ENCODE results near the gene RNU2-63P.
"Not testable (repeated sequence)": the region's sequence is repeated elsewhere in the genome, so short reads cannot be mapped to it uniquely, and the experiment has no call there.

Gene RNU2-63P

GRCh38 chr2:88051792-88052191 is 35.4 kb upstream of the RNU2-63P start:
- H3K9me3 ChIP-seq (ENCODE audit: low read length) = no peaks in the 10 kb centered on the region
- no peaks in the 10 kb centered on the region for H3K36me3 ChIP-seq (ENCODE audit: insufficient read depth, low read length)
- H3K4me1 ChIP-seq (ENCODE audit: insufficient read depth, low read length) = peaks cover 22% of the 10 kb centered on the region
- H3K27me3 ChIP-seq (ENCODE audit: control insufficient read depth in 1 of 2, insufficient read depth in 2 of 2, low read length in 2 of 2) = no peaks in the 10 kb centered on the region
- no peak overlapping the region for H3K27ac ChIP-seq (ENCODE audit: low read depth, low read length)
- H3K9ac ChIP-seq (ENCODE audit: low read length) = no peak overlapping the region
- H3K4me3 ChIP-seq (ENCODE audit: low read depth in 1 of 2, low read length in 2 of 2) = no peak overlapping the region

GRCh38 chr2:88049622-88050021 is 33.3 kb upstream of the RNU2-63P start:
- H3K9ac ChIP-seq (ENCODE audit: low read length) = no peak overlapping the region
- H3K9me3 ChIP-seq (ENCODE audit: low read length) = no peaks in the 10 kb centered on the region
- peaks cover 17% of the 10 kb centered on the region for H3K4me1 ChIP-seq (ENCODE audit: insufficient read depth, low read length)
- no peaks in the 10 kb centered on the region for H3K36me3 ChIP-seq (ENCODE audit: insufficient read depth, low read length)
- H3K27me3 ChIP-seq (ENCODE audit: control insufficient read depth in 1 of 2, insufficient read depth in 2 of 2, low read length in 2 of 2) = no peaks in the 10 kb centered on the region
- no peak overlapping the region for H3K4me3 ChIP-seq (ENCODE audit: low read depth in 1 of 2, low read length in 2 of 2)
- H3K27ac ChIP-seq (ENCODE audit: low read depth, low read length) = no peak overlapping the region

- H3K27me3 ChIP-seq (ENCODE audit: control insufficient read depth in 1 of 2, insufficient read depth in 2 of 2, low read length in 2 of 2) = no peaks in the 10 kb centered on the region
- H3K27ac ChIP-seq (ENCODE audit: low read depth, low read length) = no peak overlapping the region
- no peaks in the 10 kb centered on the region for H3K9me3 ChIP-seq (ENCODE audit: low read length)
- H3K4me3 ChIP-seq (ENCODE audit: low read depth in 1 of 2, low read length in 2 of 2) = no peak overlapping the region
- H3K4me1 ChIP-seq (ENCODE audit: insufficient read depth, low read length) = peaks cover 6% of the 10 kb centered on the region
- no peaks in the 10 kb centered on the region for H3K36me3 ChIP-seq (ENCODE audit: insufficient read depth, low read length)
- H3K9ac ChIP-seq (ENCODE audit: low read length) = no peak overlapping the region
Measured at GRCh38 chr2:88048541-88048940, 32.2 kb upstream of the RNU2-63P start.

- H3K9ac ChIP-seq (ENCODE audit: low read length); H3K36me3 ChIP-seq (ENCODE audit: insufficient read depth, low read length); H3K4me3 ChIP-seq (ENCODE audit: low read depth in 1 of 2, low read length in 2 of 2): not testable (repeated sequence)
Measured at GRCh38 chr2:88045561-88045960, 29.2 kb upstream of the RNU2-63P start.

GRCh38 chr2:88042476-88042875 is 26.1 kb upstream of the RNU2-63P start:
- no peaks in the 10 kb centered on the region for H3K27me3 ChIP-seq (ENCODE audit: control insufficient read depth in 1 of 2, insufficient read depth in 2 of 2, low read length in 2 of 2)
- H3K9ac ChIP-seq (ENCODE audit: low read length) = no peak overlapping the region
- H3K36me3 ChIP-seq (ENCODE audit: insufficient read depth, low read length) = no peaks in the 10 kb centered on the region
- H3K9me3 ChIP-seq (ENCODE audit: low read length) = no peaks in the 10 kb centered on the region
- H3K27ac ChIP-seq (ENCODE audit: low read depth, low read length) = no peak overlapping the region
- no peak overlapping the region for H3K4me3 ChIP-seq (ENCODE audit: low read depth in 1 of 2, low read length in 2 of 2)
- peaks cover 11% of the 10 kb centered on the region for H3K4me1 ChIP-seq (ENCODE audit: insufficient read depth, low read length)

More at GRCh38 chr2:88045561-88045960, 29.2 kb upstream of the RNU2-63P start:
- H3K27ac ChIP-seq (ENCODE audit: low read depth, low read length); H3K27me3 ChIP-seq (ENCODE audit: control insufficient read depth in 1 of 2, insufficient read depth in 2 of 2, low read length in 2 of 2); H3K9me3 ChIP-seq (ENCODE audit: low read length): not testable (repeated sequence)
- peaks cover 11% of the 10 kb centered on the region for H3K4me1 ChIP-seq (ENCODE audit: insufficient read depth, low read length)

- H3K27ac ChIP-seq (ENCODE audit: low read depth, low read length) = no peak overlapping the region
- H3K4me3 ChIP-seq (ENCODE audit: low read depth in 1 of 2, low read length in 2 of 2) = no peak overlapping the region
Measured at GRCh38 chr2:88038263-88039105, 22.1 kb upstream of the RNU2-63P start.

GRCh38 chr2:88036606-88037005 is 20.3 kb upstream of the RNU2-63P start:
- Histone ChIP-seq H3K27ac (ENCODE audit: low read depth, low read length) (no peak overlapping the region), H3K4me1 (ENCODE audit: insufficient read depth, low read length) (no peaks in the 10 kb centered on the region), H3K36me3 (ENCODE audit: insufficient read depth, low read length) (peaks cover 7% of the 10 kb centered on the region), H3K9me3 (ENCODE audit: low read length) (no peaks in the 10 kb centered on the region), H3K9ac (ENCODE audit: low read length) (no peak overlapping the region), H3K27me3 (ENCODE audit: control insufficient read depth in 1 of 2, insufficient read depth in 2 of 2, low read length in 2 of 2) (no peaks in the 10 kb centered on the region), H3K4me3 (ENCODE audit: low read depth in 1 of 2, low read length in 2 of 2) (no peak overlapping the region)

More at GRCh38 chr2:88038263-88039105, 22.1 kb upstream of the RNU2-63P start:
- no peaks in the 10 kb centered on the region for H3K27me3 ChIP-seq (ENCODE audit: control insufficient read depth in 1 of 2, insufficient read depth in 2 of 2, low read length in 2 of 2)
- H3K9ac ChIP-seq (ENCODE audit: low read length) = no peak overlapping the region
- peaks cover 3% of the 10 kb centered on the region for H3K36me3 ChIP-seq (ENCODE audit: insufficient read depth, low read length)
- H3K4me1 ChIP-seq (ENCODE audit: insufficient read depth, low read length) = peaks cover 11% of the 10 kb centered on the region
- H3K9me3 ChIP-seq (ENCODE audit: low read length) = no peaks in the 10 kb centered on the region

GRCh38 chr2:88036182-88036581 is 19.8 kb upstream of the RNU2-63P start:
- no peak overlapping the region for H3K9ac ChIP-seq (ENCODE audit: low read length)
- no peaks in the 10 kb centered on the region for H3K9me3 ChIP-seq (ENCODE audit: low read length)
- H3K27me3 ChIP-seq (ENCODE audit: control insufficient read depth in 1 of 2, insufficient read depth in 2 of 2, low read length in 2 of 2) = no peaks in the 10 kb centered on the region
- H3K4me1 ChIP-seq (ENCODE audit: insufficient read depth, low read length) = no peaks in the 10 kb centered on the region
- no peak overlapping the region for H3K4me3 ChIP-seq (ENCODE audit: low read depth in 1 of 2, low read length in 2 of 2)
- peaks cover 7% of the 10 kb centered on the region for H3K36me3 ChIP-seq (ENCODE audit: insufficient read depth, low read length)
- no peak overlapping the region for H3K27ac ChIP-seq (ENCODE audit: low read depth, low read length)

GRCh38 chr2:88032070-88032702 is 15.8 kb upstream of the RNU2-63P start:
- no peaks in the 10 kb centered on the region for H3K4me1 ChIP-seq (ENCODE audit: insufficient read depth, low read length)
- no peak overlapping the region for H3K4me3 ChIP-seq (ENCODE audit: low read depth in 1 of 2, low read length in 2 of 2)
- H3K27ac ChIP-seq (ENCODE audit: low read depth, low read length) = no peak overlapping the region
- no peaks in the 10 kb centered on the region for H3K9me3 ChIP-seq (ENCODE audit: low read length)
- H3K36me3 ChIP-seq (ENCODE audit: insufficient read depth, low read length) = peaks cover 27% of the 10 kb centered on the region
- no peak overlapping the region for H3K9ac ChIP-seq (ENCODE audit: low read length)
- no peaks in the 10 kb centered on the region for H3K27me3 ChIP-seq (ENCODE audit: control insufficient read depth in 1 of 2, insufficient read depth in 2 of 2, low read length in 2 of 2)

GRCh38 chr2:88028931-88029330 is 12.6 kb upstream of the RNU2-63P start:
- Histone ChIP-seq H3K9ac (ENCODE audit: low read length) (no peak overlapping the region), H3K27ac (ENCODE audit: low read depth, low read length) (no peak overlapping the region), H3K36me3 (ENCODE audit: insufficient read depth, low read length) (peaks cover 26% of the 10 kb centered on the region), H3K4me3 (ENCODE audit: low read depth in 1 of 2, low read length in 2 of 2) (no peak overlapping the region), H3K9me3 (ENCODE audit: low read length) (no peaks in the 10 kb centered on the region), H3K4me1 (ENCODE audit: insufficient read depth, low read length) (no peaks in the 10 kb centered on the region), H3K27me3 (ENCODE audit: control insufficient read depth in 1 of 2, insufficient read depth in 2 of 2, low read length in 2 of 2) (no peaks in the 10 kb centered on the region)

GRCh38 chr2:88027697-88028389 is 11.5 kb upstream of the RNU2-63P start:
- Histone ChIP-seq H3K9ac (ENCODE audit: low read length) (no peak overlapping the region), H3K9me3 (ENCODE audit: low read length) (no peaks in the 10 kb centered on the region), H3K36me3 (ENCODE audit: insufficient read depth, low read length) (peaks cover 20% of the 10 kb centered on the region), H3K27me3 (ENCODE audit: control insufficient read depth in 1 of 2, insufficient read depth in 2 of 2, low read length in 2 of 2) (no peaks in the 10 kb centered on the region), H3K4me1 (ENCODE audit: insufficient read depth, low read length) (no peaks in the 10 kb centered on the region), H3K4me3 (ENCODE audit: low read depth in 1 of 2, low read length in 2 of 2) (no peak overlapping the region), H3K27ac (ENCODE audit: low read depth, low read length) (no peak overlapping the region)
